OCI-LY1 (cell line): ENCODE results near the gene C20orf144.

ENCODE experiments used
- H2AFZ ChIP-seq: fragments of 200-600 bp; sonication (generic), shearing (Covaris generic); 2 replicates; pipeline ENCODE4 v1.6.0; 2014; ENCODE audit warnings: antibody characterized with exemption, mild to moderate bottlenecking, low read length
- H3F3A ChIP-seq: fragments of 200-600 bp; sonication (generic), shearing (Covaris generic); 2 replicates; pipeline ENCODE4 v1.6.0; 2014; ENCODE audit warnings: mild to moderate bottlenecking, antibody characterized with exemption, low read length, moderate library complexity; ENCODE audit not compliant: insufficient read depth
- H3K27ac ChIP-seq: fragments of 200-600 bp; sonication (generic); 2 replicates; pipeline ENCODE4 v1.5.1; 2014; ENCODE audit warnings: low read length, mixed run types, mild to moderate bottlenecking, low read depth; ENCODE audit not compliant: poor library complexity, severe bottlenecking
- H3K27me3 ChIP-seq: fragments of 200-600 bp; sonication (generic); 2 replicates; pipeline ENCODE4 v1.6.0; 2014; ENCODE audit warnings: antibody characterized with exemption, mild to moderate bottlenecking, low read length, moderate library complexity; ENCODE audit not compliant: insufficient read depth
- H3K36me3 ChIP-seq: fragments of 200-600 bp; sonication (generic); 2 replicates; pipeline ENCODE4 v1.6.1; 2014; ENCODE audit warnings: mild to moderate bottlenecking, antibody characterized with exemption, low read length, moderate library complexity, mixed read lengths; ENCODE audit not compliant: insufficient read depth
- H3K4me1 ChIP-seq: fragments of 200-600 bp; sonication (generic); 2 replicates; pipeline ENCODE4 v1.5.1; 2014; ENCODE audit warnings: mild to moderate bottlenecking, low read length, moderate library complexity; ENCODE audit not compliant: insufficient read depth, severe bottlenecking
- H3K4me2 ChIP-seq: fragments of 200-600 bp; sonication (generic), shearing (Covaris generic); 2 replicates; pipeline ENCODE4 v1.6.1; 2014; ENCODE audit warnings: low read length
- H3K4me3 ChIP-seq: fragments of 200-600 bp; sonication (generic); 2 replicates; pipeline ENCODE4 v1.5.1; 2014; ENCODE audit warnings: low read length, low read depth, mild to moderate bottlenecking, mixed read lengths; ENCODE audit not compliant: poor library complexity, severe bottlenecking
- H3K79me2 ChIP-seq: fragments of 200-600 bp; shearing (Covaris generic); 2 replicates; pipeline ENCODE4 v1.6.1; 2016; ENCODE audit warnings: mixed run types, low read length, mixed read lengths; ENCODE audit not compliant: insufficient read depth
- H3K9ac ChIP-seq: fragments of 200-600 bp; sonication (generic), shearing (Covaris generic); 2 replicates; pipeline ENCODE4 v1.6.1; 2014; ENCODE audit warnings: mild to moderate bottlenecking, low read length, mixed read lengths
- H3K9me2 ChIP-seq: fragments of 200-600 bp; sonication (generic), shearing (Covaris generic); 2 replicates; pipeline ENCODE4 v1.6.1; 2014; ENCODE audit warnings: low read depth, mild to moderate bottlenecking, low read length, mixed read lengths
- H3K9me3 ChIP-seq: fragments of 200-600 bp; shearing (Covaris generic); 2 replicates; pipeline ENCODE4 v1.6.1; 2014; ENCODE audit warnings: low read length, mixed read lengths
- H4K20me1 ChIP-seq: fragments of 200-600 bp; sonication (generic), shearing (Covaris generic); 2 replicates; pipeline ENCODE4 v1.6.0; 2016; ENCODE audit warnings: mild to moderate bottlenecking, low read length; ENCODE audit not compliant: insufficient read depth
- EZH2 ChIP-seq: fragments of 200-600 bp; sonication (generic), shearing (Covaris generic); IDR thresholded peaks from 2 replicates; pipeline ENCODE4 v1.8.0; 2017; ENCODE audit warnings: borderline replicate concordance, mixed run types, mild to moderate bottlenecking, antibody characterized with exemption, low read length, moderate library complexity, mixed read lengths
- TF ChIP-seq, protein P1 (sequence below): fragments of 200-600 bp; sonication (generic), shearing (Covaris generic); IDR thresholded peaks from 2 replicates; pipeline ENCODE4 v1.5.1; 2017; ENCODE audit warnings: mild to moderate bottlenecking, antibody characterized with exemption, low read length, moderate library complexity, mixed read lengths

Gene C20orf144

DNA sequence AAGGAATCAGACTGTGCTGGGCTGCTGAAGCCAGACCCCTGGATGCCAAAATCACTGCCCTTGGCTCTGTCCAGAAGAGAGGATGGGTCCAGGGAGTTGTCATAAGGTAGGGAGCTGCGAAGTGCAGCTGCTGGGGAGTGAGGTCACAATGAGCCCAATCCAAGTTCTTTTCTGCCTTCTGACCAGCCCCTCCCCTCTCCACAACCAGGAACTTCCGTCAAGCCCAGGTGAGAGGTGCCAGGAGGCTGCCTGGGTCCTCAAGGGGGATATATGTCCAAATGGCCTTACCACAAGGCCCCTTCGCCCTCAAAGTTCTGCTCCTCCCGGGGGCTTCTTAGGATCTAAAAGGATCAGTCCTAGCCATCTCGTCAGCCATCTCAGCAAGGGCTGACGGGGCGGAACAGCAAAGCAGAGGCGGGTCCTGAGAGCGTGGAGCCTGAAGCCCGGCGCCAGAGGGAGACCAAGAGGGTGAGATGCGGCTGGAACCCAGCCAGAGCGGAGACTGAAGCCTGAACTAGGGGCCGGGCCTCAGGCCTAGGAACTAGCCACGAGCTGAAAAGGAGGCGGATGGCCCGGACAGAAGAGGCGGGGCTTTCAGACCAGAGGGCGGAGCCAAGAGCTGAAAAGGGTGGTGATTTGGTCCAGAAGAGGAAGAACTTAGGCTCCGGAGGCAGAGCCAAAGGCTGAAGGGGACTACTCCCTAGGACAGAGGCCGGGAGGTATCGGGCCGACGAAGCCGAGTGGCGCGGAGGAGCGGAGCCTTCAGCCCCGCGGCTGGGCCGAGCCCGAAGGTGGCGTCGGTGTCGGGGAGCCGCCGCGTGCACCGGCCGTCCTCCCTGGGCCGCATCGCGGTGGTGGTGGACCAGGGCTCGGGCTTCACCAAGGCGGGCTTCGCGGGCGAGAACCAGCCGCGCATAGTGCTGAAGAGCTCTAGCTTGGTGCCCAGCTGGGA lies 4.4 kb downstream of the C20orf144 start, which contains the start of gene ACTL10:
ACTL10 (plus strand) TSS at position 651 of the 952 bp plus-strand sequence. CDS start 555 bp downstream, outside the sequence.
- TF ChIP-seq, protein P1, sequence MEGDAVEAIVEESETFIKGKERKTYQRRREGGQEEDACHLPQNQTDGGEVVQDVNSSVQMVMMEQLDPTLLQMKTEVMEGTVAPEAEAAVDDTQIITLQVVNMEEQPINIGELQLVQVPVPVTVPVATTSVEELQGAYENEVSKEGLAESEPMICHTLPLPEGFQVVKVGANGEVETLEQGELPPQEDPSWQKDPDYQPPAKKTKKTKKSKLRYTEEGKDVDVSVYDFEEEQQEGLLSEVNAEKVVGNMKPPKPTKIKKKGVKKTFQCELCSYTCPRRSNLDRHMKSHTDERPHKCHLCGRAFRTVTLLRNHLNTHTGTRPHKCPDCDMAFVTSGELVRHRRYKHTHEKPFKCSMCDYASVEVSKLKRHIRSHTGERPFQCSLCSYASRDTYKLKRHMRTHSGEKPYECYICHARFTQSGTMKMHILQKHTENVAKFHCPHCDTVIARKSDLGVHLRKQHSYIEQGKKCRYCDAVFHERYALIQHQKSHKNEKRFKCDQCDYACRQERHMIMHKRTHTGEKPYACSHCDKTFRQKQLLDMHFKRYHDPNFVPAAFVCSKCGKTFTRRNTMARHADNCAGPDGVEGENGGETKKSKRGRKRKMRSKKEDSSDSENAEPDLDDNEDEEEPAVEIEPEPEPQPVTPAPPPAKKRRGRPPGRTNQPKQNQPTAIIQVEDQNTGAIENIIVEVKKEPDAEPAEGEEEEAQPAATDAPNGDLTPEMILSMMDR, result no peak
- H3K9ac ChIP-seq, result peak within 1 kb of the TSS; percentile 49
- no peaks in the 10 kb centered on the region for H3K9me2 ChIP-seq
- H3K27ac ChIP-seq, result peak within 1 kb of the TSS; percentile 80
- H3K4me2 ChIP-seq, result peak within 1 kb of the TSS; percentile 72
- peak within 1 kb of the TSS; percentile 59 for H3K4me3 ChIP-seq
- no peaks in the 10 kb centered on the region for H4K20me1 ChIP-seq
- peaks cover 87% of the 10 kb centered on the region for H3K4me1 ChIP-seq
- no peaks in the 10 kb centered on the region for H3K9me3 ChIP-seq
- H2AFZ ChIP-seq, result no peak within 1 kb of the TSS
- no peaks in the 10 kb centered on the region for H3K79me2 ChIP-seq
- no peaks in the 10 kb centered on the region for H3F3A ChIP-seq
- no peaks in the 10 kb centered on the region for H3K27me3 ChIP-seq
- peaks cover 49% of the 10 kb centered on the region for H3K36me3 ChIP-seq

GRCh38 chr20:33667245-33667675 lies 5.1 kb downstream of the C20orf144 start:
- Histone ChIP-seq H3K27ac (peak overlapping the region; percentile 80), H3F3A (no peaks in the 10 kb centered on the region), H3K9me2 (no peaks in the 10 kb centered on the region), H3K9me3 (no peaks in the 10 kb centered on the region), H3K4me1 (peaks cover 94% of the 10 kb centered on the region), H3K9ac (peak overlapping the region; percentile 49), H4K20me1 (no peaks in the 10 kb centered on the region), H3K4me3 (peak overlapping the region; percentile 59), H3K27me3 (no peaks in the 10 kb centered on the region), H2AFZ (no peak overlapping the region), H3K36me3 (peaks cover 51% of the 10 kb centered on the region), H3K79me2 (no peaks in the 10 kb centered on the region), H3K4me2 (peak overlapping the region; percentile 72)
- TF ChIP-seq EZH2, result no peak

- H3K27me3 ChIP-seq, result no peaks in the 10 kb centered on the region
- no peaks in the 10 kb centered on the region for H3K9me3 ChIP-seq
- no peak for TF ChIP-seq EZH2
- TF ChIP-seq, protein P1, result peak; percentile 63
- peak overlapping the region; percentile 49 for H3K9ac ChIP-seq
- peak overlapping the region; percentile 59 for H3K4me3 ChIP-seq
- H3K4me2 ChIP-seq, result peak overlapping the region; percentile 72
- H3F3A ChIP-seq, result no peaks in the 10 kb centered on the region
- no peaks in the 10 kb centered on the region for H4K20me1 ChIP-seq
- H2AFZ ChIP-seq, result no peak overlapping the region
- H3K27ac ChIP-seq, result peak overlapping the region; percentile 80
- no peaks in the 10 kb centered on the region for H3K79me2 ChIP-seq
- H3K36me3 ChIP-seq, result peaks cover 50% of the 10 kb centered on the region
- H3K9me2 ChIP-seq, result no peaks in the 10 kb centered on the region
- H3K4me1 ChIP-seq, result peaks cover 94% of the 10 kb centered on the region
Observed at GRCh38 chr20:33667676-33668465, 5.7 kb downstream of the C20orf144 start.
